Keratinocyte (primary cell): ENCODE measurements around the gene CTNNBL1. TPM values are rescaled to one million over a fixed set of nuclear protein-coding genes. Genes with fewer than 3 reads are reported as not detected.

Source experiments
- DNase-seq: peaks from one replicate; pipeline ENCODE4 v3.0.0-alpha.2; 2011; ENCODE audit warnings: low read depth, missing footprints, low spot score
- FAIRE-seq: peaks from 2 replicates; lab custom pipeline; 2011; peaks lifted over from hg19 to GRCh38; lab: Jason Lieb, UNC
- H2AFZ ChIP-seq: 2 replicates; pipeline ENCODE4 v1.6.0; 2012; ENCODE audit warnings: low read length, control low read depth, inconsistent platforms; ENCODE audit not compliant: control insufficient read depth
- H3K27ac ChIP-seq: 2 replicates; pipeline ENCODE4 v1.5.1; 2011; ENCODE audit warnings: low read length; ENCODE audit not compliant: control insufficient read depth, insufficient read depth
- H3K27me3 ChIP-seq: 3 replicates; pipeline ENCODE4 v1.6.0; 2011; ENCODE audit warnings: low read length; ENCODE audit not compliant: control insufficient read depth, insufficient read depth; ENCODE audit errors: extremely low read depth
- H3K36me3 ChIP-seq, 2 experiments: 2 replicates in 1 of 2; 3 replicates in 1 of 2; pipeline ENCODE4 v1.5.1; 2011; ENCODE audit warnings: low read length in 2 of 2, mild to moderate bottlenecking in 1 of 2; ENCODE audit not compliant: control insufficient read depth in 2 of 2, insufficient read depth in 2 of 2; ENCODE audit errors: extremely low read depth in 1 of 2
- H3K4me1 ChIP-seq: 3 replicates; pipeline ENCODE4 v1.5.1; 2011; ENCODE audit warnings: low read length; ENCODE audit not compliant: control insufficient read depth, insufficient read depth; ENCODE audit errors: extremely low read depth
- H3K4me2 ChIP-seq: 3 replicates; pipeline ENCODE4 v1.6.0; 2011; ENCODE audit warnings: low read depth, low read length; ENCODE audit not compliant: control insufficient read depth, insufficient read depth; ENCODE audit errors: extremely low read depth
- H3K4me3 ChIP-seq, 3 experiments: fragments of 200-600 bp in 1 of 3; sonication (generic) in 1 of 3; 2 replicates in 2 of 3; 3 replicates in 1 of 3; pipeline ENCODE4 v1.5.1; 2011 to 2016; ENCODE audit warnings: low read length in 3 of 3, mild to moderate bottlenecking in 3 of 3, control low read depth in 2 of 3, inconsistent platforms in 1 of 3, low read depth in 1 of 3, mixed read lengths in 1 of 3, mixed run types in 1 of 3, moderate library complexity in 1 of 3; ENCODE audit not compliant: control insufficient read depth in 2 of 3, insufficient read depth in 2 of 3; ENCODE audit errors: extremely low read depth in 1 of 3
- H3K79me2 ChIP-seq: 2 replicates; pipeline ENCODE4 v1.6.0; 2012; ENCODE audit warnings: low read length; ENCODE audit not compliant: control insufficient read depth, insufficient read depth
- H3K9ac ChIP-seq: 3 replicates; pipeline ENCODE4 v1.6.0; 2011; ENCODE audit warnings: low read length; ENCODE audit not compliant: control insufficient read depth, insufficient read depth; ENCODE audit errors: extremely low read depth
- H3K9me1 ChIP-seq: 3 replicates; pipeline ENCODE4 v1.6.0; 2011; ENCODE audit warnings: low read length; ENCODE audit not compliant: control insufficient read depth, insufficient read depth; ENCODE audit errors: extremely low read depth
- H3K9me3 ChIP-seq: 2 replicates; pipeline ENCODE4 v1.5.1; 2012; ENCODE audit warnings: low read depth, low read length; ENCODE audit not compliant: control insufficient read depth
- H4K20me1 ChIP-seq: 3 replicates; pipeline ENCODE4 v1.6.0; 2011; ENCODE audit warnings: low read length; ENCODE audit not compliant: control insufficient read depth, insufficient read depth; ENCODE audit errors: extremely low read depth
- CTCF ChIP-seq, 3 experiments: IDR thresholded peaks in 1 of 3; conservative IDR thresholded peaks in 1 of 3; optimal IDR thresholded peaks in 1 of 3; 2 replicates in 2 of 3; 3 replicates in 1 of 3; pipeline versions ENCODE3 to v1.5.1; 2011; ENCODE audit warnings: low read length in 3 of 3, mild to moderate bottlenecking in 3 of 3, moderate library complexity in 2 of 3, control low read depth in 1 of 3, inconsistent platforms in 1 of 3; ENCODE audit not compliant: insufficient read depth in 2 of 3; ENCODE audit errors: extremely low read depth in 1 of 3
- EZH2 ChIP-seq: IDR thresholded peaks from one replicate; pipeline ENCODE4 v1.6.1; 2012; ENCODE audit warnings: inconsistent platforms, mild to moderate bottlenecking, low read length, moderate library complexity
- dilution Hi-C: fragments of 300-500 bp; cut with MboI; formaldehyde crosslinking; loops from one replicate; pipeline ENCODE4 v1.7.0; 2020; ENCODE audit warnings: low sequenced_read_pairs; ENCODE audit not compliant: extremely low pct_ligation_motif_present
- polyA plus RNA-seq, 5 experiments: library from polyadenylated mRNA; depleted of rRNA in 3 of 5; stranded (reverse) in 3 of 5; stranded (forward) in 1 of 5; unstranded in 1 of 5; fragments of >200 nt; gene quantifications; 1 replicate in 1 of 5; 2 replicates in 3 of 5; 3 replicates in 1 of 5; pipeline versions ENCODE4 v1.2.1 to v1.2.3, GENCODE V29; 2011 to 2012; ENCODE audit warnings: missing spikeins in 2 of 5, low read depth in 1 of 5, low replicate concordance in 1 of 5

CTNNBL1 gene
- polyA plus RNA-seq, 1 donor (not counting 4 experiments of a cell fraction or from before 2014, with no cell fraction given), result 37.0 TPM

DNA sequence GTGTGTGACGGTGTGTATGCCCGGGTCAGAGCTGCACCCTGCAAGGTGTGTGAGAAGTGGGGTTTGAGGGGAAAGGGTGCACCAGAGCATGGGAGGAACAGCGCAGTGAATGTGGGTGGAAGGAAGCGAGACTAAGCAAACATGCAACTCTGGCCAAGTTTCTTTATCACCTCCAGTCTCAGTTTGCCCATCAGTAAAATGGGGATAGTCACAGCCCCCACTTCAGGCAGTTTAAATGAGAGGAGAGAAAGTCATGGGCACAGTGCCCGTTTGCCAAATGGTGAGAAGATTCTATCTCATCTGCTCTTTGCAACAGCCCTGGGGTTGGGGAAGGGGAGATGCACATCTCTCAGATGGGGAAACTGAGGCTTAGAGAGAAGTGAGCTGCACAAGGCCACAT is 196.3 kb downstream of the CTNNBL1 start:
- DNase-seq (no peak), FAIRE-seq (no peak)
- H3K4me3 ChIP-seq, result no peak overlapping the region
- peaks cover 11% of the 10 kb centered on the region for H3K27me3 ChIP-seq
- H3K4me1 ChIP-seq, result peaks cover 5% of the 10 kb centered on the region
- no peak overlapping the region for H3K9ac ChIP-seq
- H2AFZ ChIP-seq, result no peak overlapping the region
- no peaks in the 10 kb centered on the region for H3K36me3 ChIP-seq
- H3K9me3 ChIP-seq, result no peaks in the 10 kb centered on the region
- TF ChIP-seq CTCF (optimal IDR thresholded peaks at IDR 0.05 in 1 of 3, IDR thresholded peaks at IDR 0.05 in 1 of 3, conservative IDR thresholded peaks at IDR 0.05 in 1 of 3; ENCODE audit: extremely low read depth in 1 of 3, insufficient read depth in 2 of 3, low read length in 3 of 3), result no peak
- no peak for TF ChIP-seq EZH2
- no peaks in the 10 kb centered on the region for H4K20me1 ChIP-seq
- no peaks in the 10 kb centered on the region for H3K9me1 ChIP-seq
- no peak overlapping the region for H3K4me2 ChIP-seq
- H3K79me2 ChIP-seq, result no peaks in the 10 kb centered on the region
- dilution Hi-C loops, result no loop called here
- no peak overlapping the region for H3K27ac ChIP-seq

- Histone ChIP-seq H3K36me3 (no peaks in the 10 kb centered on the region), H3K27me3 (peaks cover 11% of the 10 kb centered on the region), H3K4me1 (peaks cover 5% of the 10 kb centered on the region), H3K79me2 (no peaks in the 10 kb centered on the region), H3K9me3 (no peaks in the 10 kb centered on the region), H4K20me1 (no peaks in the 10 kb centered on the region), H3K4me2 (no peak overlapping the region), H3K9me1 (no peaks in the 10 kb centered on the region), H2AFZ (no peak overlapping the region), H3K4me3 (no peak overlapping the region), H3K9ac (no peak overlapping the region), H3K27ac (no peak overlapping the region)
- dilution Hi-C loops, result no loop called here
- DNase-seq, result no peak
- FAIRE-seq, result no peak
- TF ChIP-seq EZH2 (no peak), CTCF (optimal IDR thresholded peaks at IDR 0.05 in 1 of 3, IDR thresholded peaks at IDR 0.05 in 1 of 3, conservative IDR thresholded peaks at IDR 0.05 in 1 of 3; ENCODE audit: extremely low read depth in 1 of 3, insufficient read depth in 2 of 3, low read length in 3 of 3) (no peak)
Measured at GRCh38 chr20:37890643-37891042, 196.8 kb downstream of the CTNNBL1 start.
